Endothelial cell (in vitro differentiated cells): ENCODE data around the gene SLC25A13. TPM values are rescaled to one million over a fixed set of nuclear protein-coding genes. Genes with fewer than 3 reads are reported as not detected.

Experiments
- DNase-seq: peaks from one replicate; pipeline ENCODE4 v3.0.0; 2021; ENCODE audit warnings: low spot score
- H3K27ac Mint-ChIP-seq: one replicate; pipeline ENCODE4 v1.8.0; 2021; ENCODE audit warnings: mixed read lengths, inconsistent platforms; ENCODE audit not compliant: unreplicated experiment
- H3K27me3 Mint-ChIP-seq: one replicate; pipeline ENCODE4 v1.8.0; 2021; ENCODE audit warnings: mild to moderate bottlenecking, moderate library complexity, mixed read lengths, inconsistent platforms; ENCODE audit not compliant: unreplicated experiment
- H3K36me3 Mint-ChIP-seq: one replicate; pipeline ENCODE4 v1.8.0; 2021; ENCODE audit warnings: mild to moderate bottlenecking, low read depth, mixed read lengths, inconsistent platforms; ENCODE audit not compliant: unreplicated experiment
- H3K4me1 Mint-ChIP-seq: one replicate; pipeline ENCODE4 v1.8.0; 2021; ENCODE audit warnings: mild to moderate bottlenecking, mixed read lengths, inconsistent platforms; ENCODE audit not compliant: unreplicated experiment
- H3K4me3 Mint-ChIP-seq: one replicate; pipeline ENCODE4 v1.8.0; 2021; ENCODE audit warnings: mild to moderate bottlenecking, mixed read lengths, inconsistent platforms; ENCODE audit not compliant: unreplicated experiment
- H3K9me3 Mint-ChIP-seq: one replicate; pipeline ENCODE4 v1.8.0; 2021; ENCODE audit warnings: mixed read lengths, inconsistent platforms; ENCODE audit not compliant: unreplicated experiment
- CTCF ChIP-seq: fragments of 200-600 bp; sonication (generic); IDR thresholded peaks from one replicate; pipeline ENCODE4 v1.5.0; 2021; ENCODE audit warnings: antibody characterized with exemption; ENCODE audit not compliant: unreplicated experiment
- total RNA-seq: library from RNA; stranded (reverse); fragmentation: NEBNext Ultra II Directional; extraction: Animal tissue kit (Norgen Biotek cat#: 25700); gene quantifications from one replicate; pipeline ENCODE4 v1.2.1, GENCODE V29; 2021; ENCODE audit not compliant: unreplicated experiment

Gene SLC25A13
- total RNA-seq, 1 donor from 2014 or later, result 69.6 TPM

GRCh38 chr7:96311967-96312366 lies 9.9 kb downstream of the SLC25A13 start:
- Mint-ChIP-seq H3K27me3 (no peaks in the 10 kb centered on the region), H3K27ac (no peak overlapping the region), H3K9me3 (no peaks in the 10 kb centered on the region), H3K4me3 (no peak overlapping the region), H3K4me1 (peaks cover 27% of the 10 kb centered on the region), H3K36me3 (peaks cover 3% of the 10 kb centered on the region)
- DNase-seq, result no peak
- no peak for TF ChIP-seq CTCF

GRCh38 chr7:96310110-96310509 lies 11.8 kb downstream of the SLC25A13 start:
- DNase-seq, result no peak
- no peak for TF ChIP-seq CTCF

GRCh38 chr7:96308950-96309263 lies 13.0 kb downstream of the SLC25A13 start:
- TF ChIP-seq CTCF, result no peak
- Mint-ChIP-seq H3K27me3 (no peaks in the 10 kb centered on the region), H3K4me1 (peaks cover 13% of the 10 kb centered on the region), H3K36me3 (peaks cover 3% of the 10 kb centered on the region), H3K4me3 (no peak overlapping the region), H3K9me3 (no peaks in the 10 kb centered on the region), H3K27ac (no peak overlapping the region)
- DNase-seq, result no peak

More at GRCh38 chr7:96310110-96310509, 11.8 kb downstream of the SLC25A13 start:
- H3K36me3 Mint-ChIP-seq, result peaks cover 3% of the 10 kb centered on the region
- H3K27ac Mint-ChIP-seq, result no peak overlapping the region
- no peaks in the 10 kb centered on the region for H3K9me3 Mint-ChIP-seq
- peaks cover 22% of the 10 kb centered on the region for H3K4me1 Mint-ChIP-seq
- H3K27me3 Mint-ChIP-seq, result no peaks in the 10 kb centered on the region
- no peak overlapping the region for H3K4me3 Mint-ChIP-seq

- H3K27ac Mint-ChIP-seq, result no peak overlapping the region
- H3K4me1 Mint-ChIP-seq, result peaks cover 13% of the 10 kb centered on the region
- H3K9me3 Mint-ChIP-seq, result no peaks in the 10 kb centered on the region
- no peak for TF ChIP-seq CTCF
- no peak for DNase-seq
- H3K4me3 Mint-ChIP-seq, result no peak overlapping the region
- peaks cover 3% of the 10 kb centered on the region for H3K36me3 Mint-ChIP-seq
- H3K27me3 Mint-ChIP-seq, result no peaks in the 10 kb centered on the region
Measured at GRCh38 chr7:96308253-96308949, 13.5 kb downstream of the SLC25A13 start.

GRCh38 chr7:96306385-96307125 lies 15.3 kb downstream of the SLC25A13 start:
- no peak for DNase-seq
- Mint-ChIP-seq H3K27me3 (no peaks in the 10 kb centered on the region), H3K9me3 (no peaks in the 10 kb centered on the region), H3K27ac (no peak overlapping the region), H3K4me3 (no peak overlapping the region), H3K4me1 (peaks cover 11% of the 10 kb centered on the region), H3K36me3 (no peaks in the 10 kb centered on the region)
- no peak for TF ChIP-seq CTCF
